Psoas muscle (tissue), 8 donors: Measurements from ENCODE around the gene SYNGR3. TPM values are rescaled to one million over a fixed set of nuclear protein-coding genes. Genes with fewer than 3 reads are reported as not detected.

Source experiments
- ATAC-seq, 4 donors: fragments of 200-7000 bp; cut with Tn5 transposase; one replicate each; pipeline ENCODE4 v1.9.1; 2020; ENCODE audit warnings: moderate library complexity in 3 of 4, mild to moderate bottlenecking in 2 of 4
- DNase-seq, 2 donors: peaks; one replicate each; pipeline ENCODE4 v3.0.0-alpha.2; 2020
- H3K27ac ChIP-seq: fragments of 200-600 bp; one replicate; pipeline ENCODE4 v1.8.0; 2022
- H3K27me3 ChIP-seq, 3 donors: fragments of 200-600 bp in 1 of 3; one replicate each; pipeline versions ENCODE4 v1.6.1 to v1.8.0; 2013 to 2022; ENCODE audit warnings: low read length in 2 of 3, mild to moderate bottlenecking in 2 of 3, moderate library complexity in 1 of 3; ENCODE audit not compliant: insufficient read depth in 3 of 3
- H3K36me3 ChIP-seq, 2 donors: fragments of 200-600 bp in 1 of 2; one replicate each; pipeline versions ENCODE4 v1.6.1 to v1.8.0; 2013 to 2022; ENCODE audit warnings: low read depth in 1 of 2, mild to moderate bottlenecking in 1 of 2, moderate library complexity in 1 of 2; ENCODE audit not compliant: insufficient read depth in 1 of 2
- H3K4me1 ChIP-seq: fragments of 200-600 bp; one replicate; pipeline ENCODE4 v1.8.0; 2022
- H3K4me3 ChIP-seq: fragments of 200-600 bp; one replicate; pipeline ENCODE4 v1.8.0; 2022; ENCODE audit warnings: mild to moderate bottlenecking
- H3K9me3 ChIP-seq: fragments of 200-600 bp; one replicate; pipeline ENCODE4 v1.8.0; 2022
- CTCF ChIP-seq: fragments of 200-600 bp; IDR thresholded peaks from one replicate; pipeline ENCODE4 v1.8.0; 2022; ENCODE audit warnings: antibody characterized with exemption
- WGBS, 3 donors: extraction: QIAGEN DNeasy Blood & Tissue Kit; methylation state at CpG; one replicate each; pipeline versions ENCODE4 v1.1.6 to v1.1.7; 2013; 5-methylcytosine and 5-hydroxymethylcytosine counted together
- intact Hi-C, 2 donors: fragments of 100-400 bp; cut with DNase I; formaldehyde crosslinking; loops; one replicate each; pipeline versions ENCODE4 v1.11.0 to v1.14.2; 2022
- polyA plus RNA-seq, 3 donors: library from polyadenylated mRNA; stranded (reverse); fragments of 200-250 nt; gene quantifications; one replicate each; pipeline ENCODE4 v1.2.3, GENCODE V29; 2013
- total RNA-seq, 4 donors: library from RNA; stranded (reverse); fragmentation: NEBNext Ultra II Directional in 2 of 4; extraction: Animal tissue kit (Norgen Biotek cat#: 25700) in 2 of 4; gene quantifications; one replicate each; pipeline versions ENCODE4 v1.2.1 to v1.2.4, GENCODE V29; 2021 to 2023
- donor health status: healthy with polysubstance abuse.
- donor health status: DM: no; HTN: no; CAD: no; lungs with moderate emphysema.
- donor health status: Bipolar disorder and iron deficiency.
- donor health status: healthy.
- donor health status: DM: yes; HTN: yes; CAD: no.
- donor health status: DM: no; HTN: no; CAD: no.
- donor health status: DM: no; HTN: no; CAD: no.
- donor health status: DM: yes; HTN: yes; CAD: no.

Gene SYNGR3
- total and polyA plus RNA-seq, 7 donors: 0.24 to 0.85 (median 0.25) TPM; not detected in 1

- H3K36me3 ChIP-seq: peaks cover 0 to 6% of the 10 kb centered on the region in 2 donors
- intact Hi-C loops: loop anchor here in 1 of 2 donors (10.0 kb wide), 1 partner anchor 172 kb away; the partner anchor contains the start of genes EME2, MRPS34 and NME3
- ATAC-seq (no peak), DNase-seq (no peak)
- no peaks in the 10 kb centered on the region for H3K27me3 ChIP-seq
- no peak overlapping the region for H3K4me3 ChIP-seq
- H3K4me1 ChIP-seq: peaks cover 58% of the 10 kb centered on the region
- no peaks in the 10 kb centered on the region for H3K9me3 ChIP-seq
- peak overlapping the region; percentile 89 for H3K27ac ChIP-seq
- WGBS, 3 donors: 53 to 63% (median 58%) methylated on average over 37 to 38 of the region's 38 CpGs
- TF ChIP-seq CTCF: no peak
Measured at GRCh38 chr16:1946495-1947368, 43.0 kb upstream of the SYNGR3 start.

GRCh38 chr16:1947369-1947670, 42.5 kb upstream of the SYNGR3 start:
- no peak for TF ChIP-seq CTCF
- Histone ChIP-seq H3K27me3 (no peaks in the 10 kb centered on the region), H3K9me3 (no peaks in the 10 kb centered on the region), H3K27ac (peak overlapping the region; percentile 89), H3K36me3 (peaks cover 0 to 6% of the 10 kb centered on the region in 2 donors), H3K4me3 (no peak overlapping the region), H3K4me1 (peaks cover 52% of the 10 kb centered on the region)
- 19 to 37% (median 34%) methylated on average over 9 of the region's 9 CpGs for WGBS, 3 donors
- intact Hi-C loops: loop anchor here in 1 of 2 donors (10.0 kb wide), 1 partner anchor 173 kb away; the partner anchor contains the start of genes EME2, MRPS34 and NME3
- no peak for ATAC-seq
- DNase-seq: no peak

- 86 to 92% (median 91%) methylated on average over 9 to 11 of the region's 11 CpGs for WGBS, 3 donors
- intact Hi-C loops: loop anchor here in 1 of 2 donors (10.0 kb wide), 1 partner anchor 175 kb away; the partner anchor contains the start of genes EME2, MRPS34 and NME3
- TF ChIP-seq CTCF: no peak
- Histone ChIP-seq H3K27me3 (no peaks in the 10 kb centered on the region), H3K4me3 (no peak overlapping the region), H3K4me1 (peaks cover 38% of the 10 kb centered on the region), H3K36me3 (peaks cover 0 to 6% of the 10 kb centered on the region in 2 donors), H3K27ac (peak overlapping the region; percentile 30), H3K9me3 (no peaks in the 10 kb centered on the region)
- DNase-seq (no peak), ATAC-seq (no peak)
Measured at GRCh38 chr16:1949507-1949906, 40.3 kb upstream of the SYNGR3 start.

GRCh38 chr16:1950047-1950446, 39.7 kb upstream of the SYNGR3 start:
- no peak for TF ChIP-seq CTCF
- Histone ChIP-seq H3K27ac (peak overlapping the region; percentile 90), H3K9me3 (no peaks in the 10 kb centered on the region), H3K27me3 (no peaks in the 10 kb centered on the region), H3K36me3 (peaks cover 0 to 6% of the 10 kb centered on the region in 2 donors), H3K4me3 (peak overlapping the region; percentile 2), H3K4me1 (peaks cover 35% of the 10 kb centered on the region)
- 28 to 51% (median 43%) methylated on average over 7 of the region's 7 CpGs for WGBS, 3 donors
- DNase-seq (peak; percentile 56 to 86), ATAC-seq (peak; percentile 61 to 71 (median 66))
- intact Hi-C loops: no loop called here
